K562 treated with DMSO at 1 percent for 12 hours (cell line): Measurements from ENCODE around the gene BOLA3. TPM values are rescaled to one million over a fixed set of nuclear protein-coding genes. Genes with fewer than 3 reads are reported as not detected.

Experiments used
- total RNA-seq: library from RNA; unstranded; fragments of 300-600 nt; gene quantifications from 2 replicates; pipeline ENCODE4 v1.2.3, GENCODE V29; 2022; ENCODE audit not compliant: insufficient read depth

The BOLA3 gene
- total RNA-seq, result 89.1 and 101 TPM in 2 replicates

GRCh38 chr2:74147727-74148456 lies at the start of gene BOLA3:
Gene BOLA3 (minus strand): TSS chr2:74147912. CDS start chr2:74147874, 38 bp downstream.

GRCh38 chr2:74178211-74179062 lies 30.7 kb upstream of the BOLA3 start, which contains the start of gene MOB1A:
Gene MOB1A (minus strand): TSS chr2:74178879. CDS start chr2:74178674, 205 bp downstream.

Other genes starting within 250 kb of the BOLA3 start
- 103 and 131 TPM in 2 replicates for gene DGUOK, start 221.0 kb downstream of the BOLA3 start, total RNA-seq
- 1.7 and 12.6 TPM in 2 replicates for gene TET3, start 163.0 kb downstream of the BOLA3 start, total RNA-seq
- gene MOB1A, start 31.0 kb upstream of the BOLA3 start, total RNA-seq, result 31.4 and 95.7 TPM in 2 replicates
- gene MTHFD2, start 50.7 kb upstream of the BOLA3 start, total RNA-seq, result 184 and 295 TPM in 2 replicates
- 0.54 TPM in 1 of 2 replicates, not detected in the other for gene SLC4A5, start 195.5 kb upstream of the BOLA3 start, total RNA-seq
- gene DCTN1, start 232.4 kb upstream of the BOLA3 start, total RNA-seq, result 37.6 and 65.9 TPM in 2 replicates